Hematopoietic multipotent progenitor cell treated with erythropoietin and hydrocortisone succinate and interleukin-3 and kit ligand, for 8 days (in vitro differentiated cells): Measurements from ENCODE around the gene LRIG1.

Experiments used
- DNase-seq: peaks from one replicate; pipeline ENCODE4 v3.0.0-alpha.2; 2015

LRIG1 gene

DNA sequence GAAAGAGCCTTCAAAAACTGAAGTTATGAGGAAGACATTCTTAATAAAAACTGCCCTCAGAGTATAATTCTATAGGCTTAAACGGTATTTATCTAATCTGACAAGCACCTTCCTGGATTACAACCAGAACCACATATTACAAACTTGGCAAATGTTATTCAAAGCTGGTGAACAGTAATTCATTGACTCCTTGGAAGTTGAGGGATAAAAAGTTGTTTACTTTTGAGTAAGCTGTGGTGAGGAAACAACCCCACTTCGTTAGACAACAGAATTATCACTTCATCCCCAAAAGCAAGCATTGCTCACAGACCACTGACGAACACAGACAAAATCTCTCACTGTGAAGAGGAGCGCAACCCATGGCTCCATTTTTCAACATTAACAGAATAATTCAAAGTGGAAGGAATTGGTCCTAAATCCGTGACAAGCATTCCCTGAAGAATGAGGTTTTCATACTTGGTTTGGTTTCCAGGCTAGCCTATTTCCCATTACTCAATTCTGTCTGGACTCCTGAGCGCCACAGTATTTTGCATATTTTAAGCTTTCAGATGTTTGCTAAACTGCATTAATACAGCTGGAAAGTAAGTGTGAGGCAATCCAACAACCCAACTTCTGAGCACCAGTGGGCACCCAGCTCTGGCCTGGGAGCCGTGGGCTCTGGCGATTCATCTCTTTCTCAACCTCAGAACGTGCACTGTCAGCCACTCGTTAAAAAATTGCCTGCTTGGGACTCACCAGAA, 32.7 kb downstream of the LRIG1 start:
- no peak for DNase-seq

DNA sequence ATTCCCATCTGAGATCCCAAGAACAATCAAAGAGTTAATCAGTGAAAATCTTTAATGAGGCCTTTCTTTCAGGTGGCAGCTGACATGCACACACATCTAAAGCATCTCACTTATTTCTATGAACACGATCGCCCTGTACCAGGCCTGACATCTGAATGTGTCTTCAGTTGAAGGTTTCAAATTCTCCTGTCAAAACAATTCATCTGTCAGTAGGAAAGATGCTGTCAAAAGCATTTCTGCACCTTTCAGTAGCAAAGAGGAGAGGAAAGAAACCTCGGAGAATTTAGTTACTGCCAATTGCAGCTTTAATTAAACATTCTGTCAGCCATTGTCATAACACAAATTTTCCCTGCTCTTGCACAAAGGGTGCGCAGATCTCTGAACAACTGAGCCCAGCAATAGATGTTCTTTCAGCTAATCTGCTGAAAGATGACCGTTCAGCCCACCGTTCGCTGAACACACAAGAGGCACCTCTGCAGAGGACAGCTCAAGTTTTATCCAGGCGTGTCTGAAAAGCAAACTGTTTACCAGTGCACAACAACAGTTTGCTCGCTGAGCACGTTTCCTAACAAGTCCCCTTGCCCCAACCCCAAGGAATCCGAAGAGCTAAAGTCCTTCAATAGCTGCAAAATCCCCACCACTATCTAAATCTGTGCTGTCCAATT, 34.1 kb downstream of the LRIG1 start:
- no peak for DNase-seq

DNA sequence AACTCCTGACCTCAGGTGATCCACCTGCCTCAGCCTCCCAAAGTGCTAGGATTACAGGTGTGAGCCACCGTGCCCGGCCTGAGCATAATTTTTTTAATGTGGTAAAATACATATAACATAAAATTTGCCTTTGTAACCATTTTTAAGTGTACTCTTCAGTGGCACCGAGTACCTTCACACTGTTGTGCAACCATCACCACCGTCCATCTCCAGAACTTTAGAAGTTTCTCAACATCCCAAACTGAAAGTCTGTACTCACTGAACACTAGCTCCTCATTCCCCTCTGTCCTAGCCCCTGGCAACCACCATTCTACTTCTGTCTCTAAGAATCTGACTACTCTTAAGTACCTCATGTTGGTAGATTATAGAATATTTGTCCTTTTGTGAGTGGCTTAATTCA, 35.2 kb downstream of the LRIG1 start:
- DNase-seq: no peak

DNA sequence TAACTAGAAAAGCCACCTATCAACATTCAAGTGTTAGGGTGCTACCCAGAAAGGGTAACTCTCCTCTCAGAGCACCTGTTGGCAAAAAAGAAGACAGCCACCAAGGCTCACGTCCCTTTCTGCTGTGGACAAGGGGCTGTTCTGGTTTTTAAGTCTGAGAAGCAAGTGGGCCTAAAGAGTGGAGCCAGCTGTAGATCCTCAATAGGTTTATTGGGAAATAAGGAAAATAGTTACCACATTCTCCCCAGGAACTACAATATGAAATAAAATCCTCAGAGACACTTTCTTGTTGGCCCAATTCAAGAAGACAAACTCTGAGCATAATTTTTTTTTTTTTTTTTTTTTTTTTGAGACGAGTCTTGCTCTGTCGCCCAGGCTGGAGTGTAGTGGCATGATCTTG, 35.8 kb downstream of the LRIG1 start:
- DNase-seq: no peak

DNA sequence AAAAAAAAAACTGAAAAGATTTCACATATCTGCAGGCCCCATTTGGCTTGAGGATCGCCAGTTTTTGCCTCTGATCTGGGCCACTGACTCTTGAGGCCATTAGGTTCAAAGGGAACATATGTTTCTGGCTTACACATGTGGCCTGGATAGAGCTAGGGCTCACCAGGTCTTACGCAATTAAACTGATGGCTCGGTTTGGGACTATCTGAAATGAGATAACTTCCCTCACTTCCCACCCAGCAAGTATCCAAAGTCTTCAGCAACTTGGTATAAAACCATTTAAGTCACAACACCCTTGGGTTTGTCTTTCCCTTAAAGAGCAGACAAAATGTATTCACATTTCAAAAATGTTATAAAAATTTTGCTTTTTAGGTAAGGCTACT, 36.3 kb downstream of the LRIG1 start:
- no peak for DNase-seq

DNA sequence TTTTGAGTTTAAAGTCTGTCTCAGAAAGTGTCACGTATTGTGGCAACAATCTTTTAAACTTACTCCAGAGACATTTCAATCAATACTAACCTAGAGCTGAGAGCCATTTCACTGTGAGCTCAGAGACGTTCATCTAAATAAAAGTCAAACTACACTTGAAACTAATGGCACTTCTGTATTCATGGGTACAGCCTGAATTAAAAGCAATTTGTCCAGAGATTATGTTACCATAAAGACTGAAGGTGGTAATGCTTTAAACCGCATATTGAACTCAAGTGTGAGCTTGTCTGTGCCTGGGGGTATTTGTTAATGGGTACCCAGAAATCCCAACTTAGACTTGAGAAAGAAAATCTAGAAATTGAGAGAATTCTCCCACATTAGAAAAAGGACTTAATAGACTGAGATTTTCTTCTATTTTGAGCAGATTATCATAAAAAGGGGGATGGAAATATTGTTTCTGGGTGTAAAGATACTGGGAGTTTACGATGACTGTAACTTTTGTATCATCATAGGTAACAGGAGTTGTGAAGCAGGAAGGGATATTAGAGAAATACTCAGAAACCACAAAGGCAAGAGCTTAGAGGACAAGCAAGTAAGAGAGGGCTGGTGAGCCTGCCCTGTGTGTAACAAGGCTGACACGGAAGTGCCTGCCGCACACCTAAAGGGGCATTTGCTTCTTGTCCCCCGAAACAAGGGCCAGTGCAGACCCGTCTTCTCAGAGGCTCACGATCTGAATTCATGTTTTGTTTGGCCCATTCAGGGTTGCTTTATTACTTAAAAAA, 36.9 kb downstream of the LRIG1 start:
- no peak for DNase-seq

DNA sequence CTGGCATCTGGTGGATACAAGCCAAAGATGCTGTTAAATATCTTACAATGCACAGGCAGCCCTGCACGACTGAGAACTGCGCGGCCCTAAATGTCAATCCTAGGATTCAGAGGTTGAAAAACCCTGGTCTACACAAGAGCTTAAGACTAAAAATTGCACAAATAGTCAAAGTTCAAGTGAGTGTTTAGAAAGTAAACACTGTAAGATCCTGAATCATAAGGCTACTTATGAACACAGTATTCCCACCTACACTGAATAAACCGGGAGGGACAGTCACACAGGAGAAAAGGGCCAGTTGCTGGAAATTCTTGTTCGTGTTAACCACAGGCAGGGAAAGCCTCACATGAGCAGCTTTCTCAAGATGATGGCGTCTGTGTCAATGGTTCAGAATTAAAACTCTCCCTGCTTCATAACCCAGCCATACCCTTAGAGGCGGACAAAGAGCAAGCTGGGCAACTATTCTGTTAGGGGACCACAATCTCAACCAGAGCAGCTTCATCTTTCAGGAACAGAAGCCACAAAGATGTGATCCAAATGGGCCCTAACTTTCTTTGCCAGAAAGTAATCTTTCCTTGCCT, 37.7 kb downstream of the LRIG1 start:
- DNase-seq: no peak

DNA sequence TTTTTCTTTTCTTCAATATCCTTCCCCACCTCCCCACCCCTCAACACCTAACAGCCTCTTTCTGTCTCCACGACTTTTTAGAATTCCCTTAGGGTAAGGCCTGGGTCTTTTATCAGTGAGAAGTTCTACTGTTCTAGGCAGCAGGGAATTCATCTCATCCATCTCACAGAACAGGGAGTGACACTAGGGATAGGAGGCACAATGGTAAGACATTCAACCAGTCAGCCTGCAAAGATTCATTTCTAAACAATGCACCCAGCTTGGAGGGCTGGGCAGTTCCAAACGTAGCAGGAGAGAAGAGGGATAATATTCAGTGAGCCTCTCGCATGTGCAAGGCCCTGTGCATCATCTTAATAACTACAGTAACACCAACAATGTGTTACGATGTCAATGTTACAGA, 43.6 kb downstream of the LRIG1 start:
- no peak for DNase-seq

DNA sequence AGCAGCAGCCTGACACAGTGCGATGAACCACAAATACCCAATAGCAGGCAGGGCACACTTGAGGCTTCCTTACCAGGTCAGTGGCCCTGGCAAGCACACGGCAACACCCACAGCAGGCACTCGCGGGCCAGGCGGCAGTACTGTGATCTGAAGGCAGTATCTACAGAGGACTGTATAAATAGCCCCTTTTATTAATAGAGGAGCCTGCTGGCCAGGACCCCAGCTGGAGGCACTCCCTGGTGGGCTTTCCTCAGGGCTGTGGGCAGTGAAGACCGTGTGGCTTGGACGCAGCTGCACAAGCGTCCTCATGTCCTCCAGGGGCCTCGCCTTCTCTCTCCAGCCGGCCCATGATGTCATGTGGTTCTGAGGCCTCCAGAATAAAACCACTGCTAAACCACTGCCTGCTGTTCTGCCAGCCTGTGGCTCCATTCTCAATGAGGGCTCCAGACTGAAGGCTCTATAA, 44.1 kb downstream of the LRIG1 start:
- DNase-seq: no peak

DNA sequence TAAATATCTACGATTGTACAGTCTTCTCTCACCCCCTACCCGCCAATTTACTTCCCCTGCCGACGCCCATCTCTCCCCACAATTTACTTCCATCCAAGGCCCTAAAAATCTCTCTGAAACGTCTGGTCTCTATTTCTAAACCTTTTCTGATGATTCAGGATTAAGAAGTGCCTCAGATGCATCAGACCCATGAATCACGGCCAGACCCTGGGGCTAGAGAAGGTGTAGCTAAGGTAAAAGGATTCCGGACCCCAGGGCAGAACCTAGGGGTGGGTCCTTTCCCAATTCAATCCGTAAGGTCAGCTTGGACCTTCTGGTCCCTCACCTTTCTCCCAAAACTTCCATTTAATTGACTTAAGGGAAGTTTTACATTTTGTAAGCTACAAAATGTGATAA, 46.4 kb downstream of the LRIG1 start:
- no peak for DNase-seq

DNA sequence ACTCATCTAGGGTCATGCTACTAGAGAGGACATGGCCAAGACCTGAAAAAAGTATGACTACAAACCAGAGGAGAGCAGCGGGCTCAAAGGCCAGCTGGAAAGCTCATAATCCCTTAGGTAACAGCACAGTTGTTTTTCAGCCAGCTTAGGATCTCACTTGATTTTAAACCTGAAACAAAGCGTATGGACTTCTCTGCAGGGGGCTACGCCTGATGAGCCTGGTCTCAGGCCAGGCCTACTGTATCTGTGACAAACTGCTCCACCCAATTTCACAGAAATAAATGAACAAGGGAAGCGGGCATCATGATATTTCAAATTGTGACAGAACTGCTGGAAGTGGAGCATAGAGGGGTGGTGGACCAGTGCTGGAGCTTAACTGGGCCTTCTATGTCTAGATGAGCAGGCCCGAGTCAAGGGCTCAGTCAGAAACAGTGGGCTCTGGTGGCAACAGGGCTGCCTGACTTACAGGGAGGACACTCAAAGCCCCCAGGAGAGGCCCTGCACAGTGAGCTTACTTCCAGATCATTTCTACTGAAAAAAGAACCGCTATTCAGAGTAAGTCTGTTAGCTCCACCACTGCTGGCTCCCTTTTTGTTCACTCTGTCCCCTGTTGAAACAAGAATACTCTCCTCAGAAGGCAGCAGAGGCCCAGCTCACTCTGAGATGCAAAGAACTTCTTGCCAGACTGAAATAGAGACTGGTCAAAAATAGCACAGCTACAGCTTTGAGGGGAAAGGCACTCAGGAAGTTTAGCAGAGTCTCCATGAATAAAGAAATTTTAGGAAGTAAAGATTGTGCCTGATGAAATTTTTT, 47.0 kb downstream of the LRIG1 start:
- no peak for DNase-seq

DNA sequence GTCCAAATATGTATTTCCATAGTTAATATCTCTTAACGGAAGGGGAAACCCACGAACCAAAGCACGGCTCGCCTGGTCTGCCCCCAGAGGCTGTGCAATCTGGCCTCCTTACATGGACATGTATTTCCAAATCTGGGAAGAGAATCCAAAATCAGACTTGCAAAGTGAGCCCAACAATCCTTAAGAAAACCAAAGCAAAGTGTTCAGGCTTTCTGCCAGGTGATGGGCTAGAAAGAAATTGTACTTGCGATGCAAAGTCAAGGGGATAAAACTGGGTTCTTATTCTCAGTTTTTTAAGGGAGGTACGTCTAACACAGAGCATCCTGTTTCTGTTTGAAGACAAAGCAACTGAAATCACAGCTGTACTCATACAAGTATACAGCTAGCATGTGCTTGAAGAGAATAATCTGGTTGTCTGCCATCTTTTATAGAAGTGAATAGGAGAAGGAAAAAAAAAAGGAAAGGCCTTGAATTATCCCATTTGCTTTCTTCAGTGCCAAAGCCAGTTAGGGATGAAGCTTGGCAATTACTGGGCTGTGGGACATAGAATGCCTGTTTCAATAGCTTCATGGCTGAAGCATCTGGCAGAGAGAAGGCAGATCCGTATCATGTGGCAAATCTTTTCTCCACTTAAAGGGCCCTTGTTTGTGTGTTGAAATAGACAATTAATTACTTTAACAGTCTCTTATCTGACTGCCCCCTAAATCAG, 48.4 kb downstream of the LRIG1 start:
- DNase-seq: no peak

DNA sequence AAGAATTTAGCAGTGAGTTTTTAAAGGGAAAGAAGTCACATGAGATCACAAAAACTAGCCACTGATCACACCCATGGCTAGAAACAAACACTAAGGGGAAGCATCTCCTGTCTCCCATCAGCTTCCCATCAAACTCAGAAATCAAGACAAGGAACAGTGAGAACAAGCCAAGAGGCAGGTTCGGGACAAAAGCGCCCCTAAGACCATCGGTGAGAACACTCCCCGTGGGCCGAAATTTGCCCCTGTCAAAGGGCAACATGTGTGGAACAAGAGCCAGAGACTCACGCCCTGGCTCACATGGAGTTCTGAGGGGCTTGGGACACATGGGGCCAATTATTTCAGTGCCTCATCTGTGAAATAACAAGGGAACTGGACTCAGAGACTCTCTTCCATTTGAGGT, 49.1 kb downstream of the LRIG1 start:
- DNase-seq: no peak

DNA sequence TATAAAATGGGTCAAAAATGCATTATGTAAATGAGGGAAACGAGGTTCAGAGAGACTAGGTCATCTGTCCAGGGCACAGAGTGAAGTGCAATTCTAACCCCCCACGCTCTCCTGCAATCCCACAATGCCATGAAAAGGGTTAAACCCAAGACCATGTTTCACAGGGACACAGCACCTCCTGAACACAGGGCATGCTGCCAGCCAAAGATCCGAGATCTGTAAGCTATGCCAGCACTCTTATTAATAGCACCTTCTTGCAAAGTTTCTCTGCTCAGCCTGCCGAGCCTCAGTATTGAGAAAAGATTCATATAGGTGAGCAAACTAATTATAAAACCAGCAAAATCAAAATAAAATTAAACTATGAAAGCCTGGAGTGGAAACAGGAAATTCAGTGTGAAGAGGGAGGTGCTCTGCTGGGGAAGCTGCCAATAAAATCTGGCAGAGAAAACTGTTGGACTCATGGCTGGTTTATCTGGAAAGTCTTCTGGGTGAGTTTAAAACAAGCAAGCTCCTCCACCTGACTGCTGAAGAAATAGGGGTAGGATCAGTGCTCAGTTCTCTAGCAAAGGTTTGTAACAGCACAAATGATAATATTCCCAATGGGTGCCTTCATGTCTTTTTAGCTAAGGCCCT, 50.3 kb downstream of the LRIG1 start:
- DNase-seq: peak; percentile 37

DNA sequence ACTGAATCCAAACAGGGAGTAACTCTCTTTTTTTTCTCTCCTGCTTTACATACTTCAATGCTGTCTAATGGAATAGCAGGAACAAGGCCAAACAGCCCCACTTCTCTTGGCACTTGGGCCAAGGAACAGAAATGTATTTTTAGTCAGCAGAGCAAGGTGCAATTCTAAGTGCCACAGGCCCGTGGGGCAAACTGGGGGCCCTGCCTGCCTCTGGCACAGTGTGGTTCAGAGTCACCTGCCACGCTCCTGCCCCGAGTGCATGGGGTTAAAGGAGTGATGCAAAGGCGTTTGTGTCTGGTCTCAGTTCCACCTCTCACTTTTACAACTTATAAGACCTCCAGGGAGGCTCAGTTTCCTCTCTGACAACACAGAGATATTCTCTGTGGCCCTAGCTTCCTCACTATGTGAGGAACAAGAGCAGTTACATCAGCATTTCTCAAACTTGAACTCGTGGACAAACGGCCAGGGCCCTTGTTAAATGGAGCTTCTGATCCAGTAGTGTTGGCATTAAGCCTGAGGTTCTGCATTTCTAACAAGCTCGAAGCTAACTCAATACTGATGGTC, 51.3 kb downstream of the LRIG1 start:
- DNase-seq: no peak

DNA sequence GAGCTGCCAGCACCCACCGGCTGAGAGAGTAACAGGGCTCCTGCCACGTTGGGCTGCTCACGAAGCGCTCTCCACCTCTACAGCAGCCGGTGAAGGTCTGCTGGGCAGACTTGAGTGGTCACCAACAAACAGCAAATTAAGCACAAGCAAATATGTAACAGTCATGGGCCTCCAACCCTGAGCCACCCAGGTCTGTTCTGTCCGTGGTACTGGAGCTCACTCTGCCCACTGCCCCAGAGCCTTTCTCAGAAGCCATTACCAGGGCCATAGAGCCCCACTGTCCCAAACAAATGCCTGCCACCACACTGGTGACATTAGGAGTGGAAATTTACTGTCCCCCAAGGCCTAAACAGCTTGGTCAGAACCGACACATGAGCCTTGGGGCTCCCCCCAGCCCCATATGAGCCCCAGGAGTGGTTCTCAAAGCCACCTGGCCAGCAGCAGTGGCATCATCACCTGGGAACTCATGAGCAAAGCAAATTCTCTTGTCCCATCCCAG, 56.6 kb downstream of the LRIG1 start:
- DNase-seq: no peak

DNA sequence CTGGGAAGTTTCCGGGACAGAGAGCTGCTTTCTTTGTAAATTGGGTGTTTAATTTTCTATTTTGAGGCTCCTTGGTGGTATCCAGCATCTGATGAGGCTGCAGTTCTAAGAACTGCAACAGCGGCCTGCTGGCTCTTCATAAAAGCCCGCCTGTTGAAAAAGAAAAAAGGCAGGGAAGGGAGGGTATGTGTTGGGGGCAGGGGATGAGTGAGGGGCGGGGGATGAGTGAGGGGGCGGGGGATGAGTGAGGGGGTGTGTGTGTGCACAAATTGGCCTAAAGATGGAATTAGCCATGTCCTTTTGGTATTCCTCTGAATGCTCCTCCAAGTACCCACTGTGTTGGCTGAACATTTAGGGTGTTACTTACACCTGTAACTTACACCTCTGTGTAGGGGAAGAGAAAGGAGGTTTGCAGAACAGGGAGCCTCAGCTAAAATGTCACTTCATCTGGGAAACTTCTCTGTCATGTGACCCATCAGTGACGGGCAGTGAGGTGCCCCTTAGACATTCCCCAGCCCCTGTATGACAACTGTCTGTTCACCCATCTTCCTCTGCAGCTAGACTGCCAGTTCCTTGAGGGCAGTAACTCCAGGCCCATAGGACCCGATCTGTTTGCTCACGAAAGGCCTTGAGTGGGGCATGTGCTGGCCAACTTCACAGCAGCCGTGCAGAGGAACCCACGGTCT, 57.6 kb downstream of the LRIG1 start:
- no peak for DNase-seq

DNA sequence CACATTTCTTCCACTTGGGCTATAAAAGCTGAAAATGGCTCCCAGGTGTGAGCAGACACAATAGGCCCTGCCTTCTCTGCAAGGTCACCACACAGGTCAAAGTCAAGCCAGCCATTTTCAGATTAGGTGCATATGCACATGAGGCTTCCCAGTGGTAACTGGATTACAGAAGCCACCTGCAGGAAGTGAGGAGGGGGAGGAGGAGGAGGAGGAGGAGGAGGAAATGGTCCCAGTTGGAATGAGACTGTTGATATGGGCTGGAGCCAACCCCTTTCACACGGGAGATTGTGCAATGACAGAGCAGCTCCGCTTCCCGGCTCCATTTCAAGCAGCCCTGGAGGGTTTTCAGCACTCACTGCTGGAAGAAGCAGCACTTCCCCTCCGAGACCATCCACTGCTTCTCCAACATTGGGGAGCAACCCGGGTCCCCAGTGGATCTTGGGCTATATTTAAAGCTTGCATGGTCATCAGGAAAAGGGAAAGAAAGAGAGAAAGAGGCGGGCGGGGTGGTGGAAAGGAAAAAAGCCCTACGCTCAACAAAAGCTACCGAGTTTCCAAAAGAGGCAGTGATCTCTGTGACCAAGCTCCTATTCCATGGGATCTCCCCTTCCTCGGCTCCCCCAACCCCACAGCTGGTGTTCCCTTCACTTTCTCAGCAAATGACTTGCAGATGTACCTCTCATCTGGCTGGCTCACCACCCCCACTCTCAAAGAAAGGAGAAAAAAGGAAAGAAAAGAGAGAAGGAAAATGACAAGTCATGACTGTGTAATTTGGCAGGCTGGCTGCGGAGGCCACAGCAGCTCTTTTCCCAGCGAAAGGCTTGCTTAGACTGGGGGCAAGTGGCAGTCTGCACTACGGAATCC, 58.3 kb downstream of the LRIG1 start:
- no peak for DNase-seq

DNA sequence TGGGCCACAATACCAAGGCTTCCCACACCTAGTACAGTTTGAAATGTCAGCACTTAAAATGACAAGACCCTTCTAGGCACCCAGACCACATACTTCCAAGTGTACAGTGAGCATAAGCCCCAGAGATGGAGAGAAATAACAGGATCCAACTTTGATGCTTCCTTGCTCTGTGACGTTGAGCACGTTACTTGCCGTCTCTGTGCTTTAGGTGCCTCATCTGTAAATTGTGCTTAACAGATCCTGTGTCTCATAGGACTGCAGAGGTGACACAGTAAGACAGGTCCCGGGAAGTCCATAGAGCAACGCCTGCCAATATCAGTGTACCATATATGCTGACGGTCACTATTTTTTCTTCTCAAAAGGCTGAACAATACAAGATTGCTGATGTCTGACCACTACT, 59.1 kb downstream of the LRIG1 start:
- DNase-seq: no peak
